A673 (cell line): Measurements from ENCODE around the gene GHRH. TPM values are rescaled to one million over a fixed set of nuclear protein-coding genes. Genes with fewer than 3 reads are reported as not detected.

Experiments
- BruUV-seq: library from RNA; stranded (reverse); fragments of 400-500 nt; replicated peaks from 2 replicates; lab custom pipeline; 2021; lab: Mats Ljungman, UMichigan
- CTCF ChIA-PET: fragments of 300-600 bp; sonication (Branson Sonifier 250); formaldehyde crosslinking; loops from one replicate; lab custom pipeline; 2022; ENCODE audit warnings: antibody characterized with exemption; lab: Charles Lee
- POLR2A ChIA-PET: fragments of 300-600 bp; sonication (Branson Sonifier 250); formaldehyde crosslinking; loops from one replicate; lab custom pipeline; 2022; ENCODE audit warnings: antibody characterized with exemption; ENCODE audit not compliant: low non-redundant PET; lab: Charles Lee
- DNase-seq: peaks from one replicate; pipeline ENCODE4 v3.0.0-alpha.2; 2015; ENCODE audit warnings: low spot score
- H3K27ac ChIP-seq: fragments of 200-600 bp; sonication (generic); 2 replicates; pipeline ENCODE4 v1.5.1; 2016; ENCODE audit warnings: mixed run types, low read depth, mild to moderate bottlenecking, mixed read lengths, antibody characterized with exemption, low read length; ENCODE audit not compliant: poor library complexity, severe bottlenecking
- H3K27me3 ChIP-seq: fragments of 200-600 bp; sonication (generic); replicated peaks from 2 replicates; pipeline ENCODE4 v1.6.1; 2017; ENCODE audit warnings: mixed run types, low read depth, mild to moderate bottlenecking, mixed read lengths, antibody characterized with exemption, low read length; ENCODE audit not compliant: insufficient read depth, poor library complexity
- H3K36me3 ChIP-seq: fragments of 200-600 bp; sonication (generic); 2 replicates; pipeline ENCODE4 v1.6.1; 2016; ENCODE audit warnings: mixed run types, mild to moderate bottlenecking, mixed read lengths, antibody characterized with exemption, low read length; ENCODE audit not compliant: insufficient read depth, poor library complexity, severe bottlenecking
- H3K4me1 ChIP-seq: fragments of 200-600 bp; sonication (generic); 2 replicates; pipeline ENCODE4 v1.6.1; 2017; ENCODE audit warnings: mixed run types, mild to moderate bottlenecking, mixed read lengths, antibody characterized with exemption, low read length; ENCODE audit not compliant: insufficient read depth, poor library complexity, severe bottlenecking
- H3K4me3 ChIP-seq: fragments of 200-600 bp; sonication (generic); 2 replicates; pipeline ENCODE4 v1.5.1; 2016; ENCODE audit warnings: low read depth, mixed run types, mild to moderate bottlenecking, mixed read lengths, low read length; ENCODE audit not compliant: poor library complexity, severe bottlenecking
- H3K9me3 ChIP-seq: fragments of 200-600 bp; sonication (generic); 2 replicates; pipeline ENCODE4 v1.6.1; 2016; ENCODE audit warnings: mixed run types, low read depth, mild to moderate bottlenecking, mixed read lengths, antibody characterized with exemption, low read length; ENCODE audit not compliant: poor library complexity, severe bottlenecking
- CTCF ChIP-seq: fragments of 300-800, 200-600 bp; sonication (generic); conservative IDR thresholded peaks from 2 replicates; pipeline ENCODE4 v1.5.1; 2017; ENCODE audit warnings: low read depth, mild to moderate bottlenecking, antibody characterized with exemption, low read length, moderate library complexity, mixed read lengths
- EZH2 ChIP-seq: fragments of 200-600 bp; sonication (generic); IDR thresholded peaks from 2 replicates; pipeline ENCODE4 v1.6.1; 2017; ENCODE audit warnings: borderline replicate concordance, low read depth, mild to moderate bottlenecking, mixed read lengths, antibody characterized with exemption, low read length; ENCODE audit not compliant: poor library complexity, severe bottlenecking
- intact Hi-C: fragments of 100-400 bp; cut with micrococcal nuclease; formaldehyde crosslinking; loops from one replicate; pipeline ENCODE4 v1.10.0; 2022; ENCODE audit not compliant: unreplicated experiment
- total RNA-seq: library from RNA; stranded (reverse); gene quantifications from 2 replicates; pipeline ENCODE4 v1.2.3, GENCODE V29; 2021

The GHRH gene
- total RNA-seq, 1 experiment from 2014 or later = not detected

- no peak for DNase-seq
- H3K27me3 ChIP-seq = no peaks in the 10 kb centered on the region
- TF ChIP-seq EZH2 = no peak
- no peak for TF ChIP-seq CTCF
- ChIA-PET CTCF (no interaction called here), POLR2A (no interaction called here)
- no TSS peak for BruUV-seq
- H3K36me3 ChIP-seq = no peaks in the 10 kb centered on the region
- H3K4me3 ChIP-seq = no peak overlapping the region
- no peak overlapping the region for H3K27ac ChIP-seq
- intact Hi-C loops = no loop called here
- no peaks in the 10 kb centered on the region for H3K9me3 ChIP-seq
- no peaks in the 10 kb centered on the region for H3K4me1 ChIP-seq
Measured at GRCh38 chr20:37309290-37309689, 47.7 kb upstream of the GHRH start.

- ChIA-PET POLR2A (no interaction called here), CTCF (no interaction called here)
- TF ChIP-seq EZH2 (no peak), CTCF (no peak)
- H3K27ac ChIP-seq = no peak overlapping the region
- H3K4me1 ChIP-seq = no peaks in the 10 kb centered on the region
- intact Hi-C loops = no loop called here
- H3K9me3 ChIP-seq = no peaks in the 10 kb centered on the region
- H3K27me3 ChIP-seq = no peaks in the 10 kb centered on the region
- no peak overlapping the region for H3K4me3 ChIP-seq
- no TSS peak for BruUV-seq
- peaks cover 4% of the 10 kb centered on the region for H3K36me3 ChIP-seq
- no peak for DNase-seq
Measured at GRCh38 chr20:37308086-37309050, 46.8 kb upstream of the GHRH start.

- Histone ChIP-seq H3K4me3 (no peak overlapping the region), H3K36me3 (peaks cover 19% of the 10 kb centered on the region), H3K27me3 (no peaks in the 10 kb centered on the region), H3K27ac (no peak overlapping the region), H3K9me3 (no peaks in the 10 kb centered on the region), H3K4me1 (no peaks in the 10 kb centered on the region)
- ChIA-PET POLR2A (no interaction called here), CTCF (no interaction called here)
- intact Hi-C loops = no loop called here
- TF ChIP-seq EZH2 (no peak), CTCF (no peak)
- BruUV-seq = no TSS peak
- DNase-seq = no peak
Measured at GRCh38 chr20:37305839-37306238, 44.2 kb upstream of the GHRH start.
